SU-DHL-6 (cell line): Measurements from ENCODE around the gene PKDREJ.

Experiments used
- H2AFZ ChIP-seq: fragments of 200-600 bp; sonication (generic); 2 replicates; pipeline ENCODE4 v1.6.1; 2014; ENCODE audit warnings: low read depth, mild to moderate bottlenecking, moderate library complexity, mixed read lengths, antibody characterized with exemption, low read length; ENCODE audit not compliant: severe bottlenecking
- H3F3A ChIP-seq: fragments of 200-600 bp; shearing (Covaris generic); 2 replicates; pipeline ENCODE4 v1.6.0; 2016; ENCODE audit warnings: antibody characterized with exemption, mild to moderate bottlenecking; ENCODE audit not compliant: insufficient read depth
- H3K27ac ChIP-seq: fragments of 200-600 bp; sonication (generic); 2 replicates; pipeline ENCODE4 v1.5.1; 2016; ENCODE audit warnings: low read depth, mild to moderate bottlenecking, low read length, moderate library complexity, mixed read lengths
- H3K27me3 ChIP-seq: fragments of 200-600 bp; sonication (generic), shearing (Covaris generic); 2 replicates; pipeline ENCODE4 v1.6.0; 2014; ENCODE audit warnings: mild to moderate bottlenecking, low read length
- H3K36me3 ChIP-seq: fragments of 200-600 bp; sonication (generic); 2 replicates; pipeline ENCODE4 v1.6.1; 2014; ENCODE audit warnings: mild to moderate bottlenecking, low read length, mixed read lengths
- H3K4me2 ChIP-seq: fragments of 300-600, 200-600 bp; shearing (Covaris generic), sonication (generic); 2 replicates; pipeline ENCODE4 v1.6.0; 2014; ENCODE audit warnings: low read length, low read depth, mild to moderate bottlenecking; ENCODE audit not compliant: poor library complexity, severe bottlenecking
- H3K4me3 ChIP-seq: fragments of 200-600 bp; sonication (generic); 2 replicates; pipeline ENCODE4 v1.5.1; 2014; ENCODE audit warnings: antibody characterized with exemption, low read length, mild to moderate bottlenecking, mixed read lengths; ENCODE audit not compliant: insufficient read depth, poor library complexity, severe bottlenecking
- H3K79me2 ChIP-seq: fragments of 200-600 bp; sonication (generic); 2 replicates; pipeline ENCODE4 v1.6.1; 2014; ENCODE audit warnings: mild to moderate bottlenecking, low read length, moderate library complexity; ENCODE audit not compliant: insufficient read depth
- H3K9ac ChIP-seq: fragments of 200-600 bp; sonication (generic); 2 replicates; pipeline ENCODE4 v1.7.0; 2014; ENCODE audit warnings: mild to moderate bottlenecking, low read length
- H3K9me2 ChIP-seq: fragments of 200-600 bp; sonication (generic); replicated peaks from 2 replicates; pipeline ENCODE4 v1.6.1; 2014; ENCODE audit warnings: low read length; ENCODE audit not compliant: insufficient read depth
- H3K9me3 ChIP-seq: fragments of 200-600 bp; sonication (generic); 2 replicates; pipeline ENCODE4 v1.6.1; 2014; ENCODE audit warnings: low read length, mixed read lengths; ENCODE audit not compliant: insufficient read depth
- H4K20me1 ChIP-seq: fragments of 200-600 bp; sonication (generic); 2 replicates; pipeline ENCODE4 v1.6.1; 2014; ENCODE audit warnings: low read depth, mild to moderate bottlenecking, antibody characterized with exemption, low read length, moderate library complexity, mixed read lengths
- CTCF ChIP-seq: fragments of 200-600 bp; sonication (generic); IDR thresholded peaks from one replicate; pipeline ENCODE4 v1.5.1; 2017; ENCODE audit warnings: antibody characterized with exemption, mild to moderate bottlenecking, low read length, moderate library complexity; ENCODE audit not compliant: insufficient read depth, poor library complexity, severe bottlenecking
- EZH2phosphoT487 ChIP-seq: fragments of 200-600 bp; sonication (generic), shearing (Covaris generic); conservative IDR thresholded peaks from 2 replicates; pipeline ENCODE4 v1.6.1; 2018; ENCODE audit warnings: mild to moderate bottlenecking, antibody characterized with exemption, low read length, moderate library complexity, mixed read lengths

Gene PKDREJ

DNA sequence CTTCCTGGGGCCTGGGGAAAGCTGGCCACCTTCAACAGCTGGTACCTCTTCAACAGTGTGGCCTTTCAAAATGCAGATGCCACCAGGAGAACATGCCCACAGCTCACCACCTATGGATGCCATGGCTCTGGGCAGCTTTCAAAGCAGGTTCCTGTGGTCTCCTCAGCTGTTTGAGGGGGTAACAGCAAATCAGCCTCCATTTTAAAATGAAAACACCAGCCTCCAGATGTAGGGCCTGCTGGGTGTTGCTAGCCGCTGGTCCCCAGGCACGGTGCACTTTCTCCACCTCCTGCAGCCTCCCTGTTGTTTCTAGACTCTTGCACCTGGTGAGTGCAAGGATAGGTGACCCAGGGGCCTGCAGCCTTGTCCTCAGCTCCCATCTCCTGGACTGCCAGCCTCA, 23.1 kb downstream of the PKDREJ start:
- no peak for TF ChIP-seq CTCF
- TF ChIP-seq EZH2phosphoT487, result no peak
- Histone ChIP-seq H3K36me3 (no peaks in the 10 kb centered on the region), H3K9ac (no peak overlapping the region)

GRCh38 chr22:46239261-46240048, 23.7 kb downstream of the PKDREJ start:
- Histone ChIP-seq H3K79me2 (no peaks in the 10 kb centered on the region), H2AFZ (no peak overlapping the region), H3K9me2 (no peaks in the 10 kb centered on the region), H3K27me3 (no peaks in the 10 kb centered on the region), H3K27ac (no peak overlapping the region), H4K20me1 (no peaks in the 10 kb centered on the region), H3K9ac (no peak overlapping the region), H3K9me3 (no peaks in the 10 kb centered on the region), H3K4me3 (no peak overlapping the region), H3F3A (no peaks in the 10 kb centered on the region), H3K36me3 (no peaks in the 10 kb centered on the region), H3K4me2 (no peak overlapping the region)
- no peak for TF ChIP-seq CTCF
- TF ChIP-seq EZH2phosphoT487, result no peak

More for the DNA sequence above, 23.1 kb downstream of the PKDREJ start:
- no peak overlapping the region for H3K4me3 ChIP-seq
- no peaks in the 10 kb centered on the region for H3K9me3 ChIP-seq
- H3K9me2 ChIP-seq, result no peaks in the 10 kb centered on the region
- no peak overlapping the region for H3K4me2 ChIP-seq
- H3F3A ChIP-seq, result no peaks in the 10 kb centered on the region
- H3K27me3 ChIP-seq, result no peaks in the 10 kb centered on the region
- H3K79me2 ChIP-seq, result no peaks in the 10 kb centered on the region
- no peak overlapping the region for H2AFZ ChIP-seq
- H3K27ac ChIP-seq, result no peak overlapping the region
- no peaks in the 10 kb centered on the region for H4K20me1 ChIP-seq

DNA sequence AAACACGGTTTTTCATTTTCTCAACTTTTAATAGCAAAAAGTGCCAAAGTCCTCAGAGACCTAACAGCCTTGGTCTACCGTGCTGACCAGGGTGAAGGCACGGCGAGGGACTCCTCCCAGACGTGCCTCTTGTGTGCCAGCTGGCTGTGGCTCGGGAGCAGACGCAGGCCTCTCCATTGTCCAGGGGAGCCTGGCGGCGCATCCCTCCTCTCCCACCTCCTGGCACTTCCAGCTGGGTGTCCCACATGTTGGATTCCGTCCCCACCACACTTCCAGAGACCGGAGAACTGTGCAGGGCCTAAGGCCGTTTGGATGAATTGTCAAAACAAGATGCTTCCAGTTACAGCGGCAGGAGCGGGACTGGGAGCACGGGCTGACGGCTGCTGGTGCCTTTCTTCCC, 24.6 kb downstream of the PKDREJ start:
- no peaks in the 10 kb centered on the region for H3K79me2 ChIP-seq
- H3K9me2 ChIP-seq, result no peaks in the 10 kb centered on the region
- no peak overlapping the region for H3K27ac ChIP-seq
- H3K36me3 ChIP-seq, result no peaks in the 10 kb centered on the region
- no peaks in the 10 kb centered on the region for H3F3A ChIP-seq
- H3K9me3 ChIP-seq, result no peaks in the 10 kb centered on the region
- no peak overlapping the region for H2AFZ ChIP-seq
- no peak overlapping the region for H3K4me2 ChIP-seq
- TF ChIP-seq EZH2phosphoT487, result no peak
- no peak for TF ChIP-seq CTCF
- no peaks in the 10 kb centered on the region for H4K20me1 ChIP-seq
- no peak overlapping the region for H3K9ac ChIP-seq
- no peak overlapping the region for H3K4me3 ChIP-seq
- no peaks in the 10 kb centered on the region for H3K27me3 ChIP-seq
